ENCODE measurements around the gene USF3.
A peak's percentile ranks its signal among the peaks of the same experiment; 100 is the strongest.

Gene USF3

GRCh38 chr3:113602836-113603235, 93.6 kb downstream of the USF3 start:
- Mint-ChIP-seq H3K9me3 (no peaks in the 10 kb centered on the region), H3K36me3 (ENCODE audit: insufficient read depth) (peaks cover 42% of the 10 kb centered on the region), H3K4me1 (ENCODE audit: low read depth in 2 of 2) (peaks cover 17 to 21% of the 10 kb centered on the region in 2 donors), H3K27me3 (no peaks in the 10 kb centered on the region), H3K4me3 (no peak overlapping the region), H3K27ac (peak overlapping the region in 1 of 2 donors; percentile 69)
- no peak for ATAC-seq (replicated peaks)
- DNase-seq: no peak

GRCh38 chr3:113602256-113602655, 94.2 kb downstream of the USF3 start:
- H3K36me3 Mint-ChIP-seq (ENCODE audit: insufficient read depth): peaks cover 36% of the 10 kb centered on the region
- H3K27me3 Mint-ChIP-seq: no peaks in the 10 kb centered on the region
- H3K4me3 Mint-ChIP-seq: no peak overlapping the region
- DNase-seq (no peak), ATAC-seq (replicated peaks) (no peak)
- peaks cover 13 to 18% of the 10 kb centered on the region in 2 donors for H3K4me1 Mint-ChIP-seq (ENCODE audit: low read depth in 2 of 2)
- H3K27ac Mint-ChIP-seq: no peak overlapping the region
- H3K9me3 Mint-ChIP-seq: no peaks in the 10 kb centered on the region

DNA sequence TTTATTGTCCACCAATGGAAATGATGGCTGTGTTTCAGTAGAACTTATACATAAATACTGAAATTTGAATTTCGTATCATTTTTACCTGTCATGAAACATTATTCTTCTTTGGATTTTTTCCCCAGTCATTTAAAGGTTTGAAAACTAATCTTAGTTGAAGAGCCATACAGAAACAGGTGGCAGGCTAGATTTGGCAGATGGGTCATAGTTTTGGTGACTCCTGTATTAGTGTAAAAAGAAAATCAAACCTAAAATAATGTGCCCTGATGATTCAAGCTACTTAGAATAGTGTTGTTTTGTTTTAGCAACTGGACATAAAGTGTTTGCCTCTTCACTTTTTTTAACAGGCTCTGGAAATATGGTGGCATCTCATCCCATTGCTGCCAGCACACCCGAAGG, 95.2 kb downstream of the USF3 start:
- no peaks in the 10 kb centered on the region for H3K9me3 Mint-ChIP-seq
- peaks cover 3 to 9% of the 10 kb centered on the region in 2 donors for H3K4me1 Mint-ChIP-seq (ENCODE audit: low read depth in 2 of 2)
- peaks cover 39% of the 10 kb centered on the region for H3K36me3 Mint-ChIP-seq (ENCODE audit: insufficient read depth)
- peak overlapping the region in 1 of 2 donors; percentile 19 for H3K27ac Mint-ChIP-seq
- no peak overlapping the region for H3K4me3 Mint-ChIP-seq
- DNase-seq: no peak
- no peaks in the 10 kb centered on the region for H3K27me3 Mint-ChIP-seq
- ATAC-seq (replicated peaks): no peak

DNA sequence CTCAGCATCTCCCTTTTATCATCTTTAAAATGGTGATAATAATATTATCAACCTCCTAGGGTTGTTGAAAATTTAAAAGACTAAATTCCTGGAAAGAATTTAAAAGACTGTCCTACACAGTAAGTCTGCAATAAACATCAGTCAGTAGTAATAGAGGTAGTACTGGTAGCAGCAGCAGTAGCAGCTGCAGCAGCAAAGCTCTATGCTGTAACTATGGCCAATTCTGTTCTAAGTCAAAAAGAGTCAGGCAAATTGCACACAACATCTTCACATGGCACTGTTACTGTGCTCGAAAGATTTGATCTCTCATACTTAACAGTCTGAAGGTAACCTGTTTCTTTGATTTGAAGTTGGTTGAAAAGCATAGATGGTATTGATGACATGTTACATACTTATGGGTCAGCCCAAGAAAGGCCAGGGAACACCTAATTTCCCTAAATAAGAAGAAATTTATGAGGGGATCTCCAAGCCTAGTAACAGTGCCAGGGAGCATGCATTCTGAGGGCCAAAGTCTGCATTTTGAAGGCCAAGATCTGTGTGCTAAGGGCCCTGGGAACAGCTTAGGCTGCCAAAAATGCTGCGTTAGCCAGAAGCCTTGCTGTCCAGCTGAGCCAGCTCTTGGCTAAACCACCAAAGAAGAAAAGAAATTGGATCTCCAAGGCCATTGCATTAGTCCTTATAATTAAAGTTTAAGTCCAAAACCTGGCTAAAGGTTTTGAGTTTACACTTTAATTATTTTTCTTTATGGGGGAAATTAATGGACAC, 95.8 kb downstream of the USF3 start:
- Mint-ChIP-seq H3K27me3 (no peaks in the 10 kb centered on the region), H3K4me3 (no peak overlapping the region), H3K36me3 (ENCODE audit: insufficient read depth) (peaks cover 39% of the 10 kb centered on the region), H3K4me1 (ENCODE audit: low read depth in 2 of 2) (peaks cover 3 to 5% of the 10 kb centered on the region in 2 donors), H3K9me3 (no peaks in the 10 kb centered on the region), H3K27ac (no peak overlapping the region)
- ATAC-seq (replicated peaks): no peak
- no peak for DNase-seq
